Prostate gland (tissue), 2 donors: ENCODE results near the gene TMEM107. TPM values are rescaled to one million over a fixed set of nuclear protein-coding genes. Genes with fewer than 3 reads are reported as not detected.
A peak's percentile ranks its signal among the peaks of the same experiment; 100 is the strongest.

Experiments used
- DNase-seq: peaks from one replicate; pipeline ENCODE4 v3.0.0-alpha.2; 2019; ENCODE audit warnings: low spot score
- H3K27ac ChIP-seq, 2 donors: fragments of 200-600 bp; sonication (generic); 2 replicates each; pipeline ENCODE4 v1.5.1; 2017 to 2019
- H3K27me3 ChIP-seq: fragments of 200-600 bp; sonication (generic); replicated peaks from 2 replicates; pipeline ENCODE4 v1.5.1; 2019; ENCODE audit not compliant: insufficient read depth
- H3K36me3 ChIP-seq, 2 donors: fragments of 200-600 bp; sonication (generic); 1 replicate in 1 of 2; 2 replicates in 1 of 2; pipeline versions ENCODE4 v1.5.1 to v1.8.1; 2017 to 2019
- H3K4me1 ChIP-seq: fragments of 200-600 bp; sonication (generic); replicated peaks from 2 replicates; pipeline ENCODE4 v1.5.1; 2019
- H3K4me3 ChIP-seq, 2 donors: fragments of 200-600 bp; sonication (generic); 2 replicates each; pipeline ENCODE4 v1.5.1; 2017 to 2019
- H3K9me3 ChIP-seq: fragments of 200-600 bp; sonication (generic); 2 replicates; pipeline ENCODE4 v1.5.1; 2017
- POLR2A ChIP-seq: fragments of 450-650 bp; IDR thresholded peaks from one replicate; pipeline ENCODE4 v1.6.1; 2016; ENCODE audit warnings: antibody characterized with exemption, mild to moderate bottlenecking
- POLR2AphosphoS5 ChIP-seq: sonication (generic); formaldehyde crosslinking; IDR thresholded peaks from one replicate; pipeline ENCODE4 v1.6.1; 2017; ENCODE audit warnings: antibody characterized with exemption
- WGBS: methylation state at CpG from one replicate; pipeline ENCODE4 v1.1.5; 2018; 5-methylcytosine and 5-hydroxymethylcytosine counted together
- intact Hi-C: fragments of 100-400 bp; cut with DNase I; formaldehyde crosslinking; loops from one replicate; pipeline ENCODE4 v1.14.2; 2022
- total RNA-seq, 2 donors: library from RNA; depleted of rRNA; stranded (reverse); fragments of >200 nt; gene quantifications; one replicate each; pipeline ENCODE4 v1.1.0, GENCODE V29; 2016
- TF ChIP-seq, protein P1 (sequence below), 4 experiments: fragments of 200-600 bp in 2 of 4; fragments of 450-650 bp in 2 of 4; sonication (generic) in 2 of 4; IDR thresholded peaks; 1 replicate in 3 of 4; 2 replicates in 1 of 4; pipeline ENCODE4 v1.5.1; 2016 to 2019; ENCODE audit warnings: antibody characterized with exemption in 4 of 4, mild to moderate bottlenecking in 2 of 4, moderate library complexity in 2 of 4

Gene TMEM107
- total RNA-seq, 2 donors from 2014 or later, result 8.6 to 13.9 TPM

DNA sequence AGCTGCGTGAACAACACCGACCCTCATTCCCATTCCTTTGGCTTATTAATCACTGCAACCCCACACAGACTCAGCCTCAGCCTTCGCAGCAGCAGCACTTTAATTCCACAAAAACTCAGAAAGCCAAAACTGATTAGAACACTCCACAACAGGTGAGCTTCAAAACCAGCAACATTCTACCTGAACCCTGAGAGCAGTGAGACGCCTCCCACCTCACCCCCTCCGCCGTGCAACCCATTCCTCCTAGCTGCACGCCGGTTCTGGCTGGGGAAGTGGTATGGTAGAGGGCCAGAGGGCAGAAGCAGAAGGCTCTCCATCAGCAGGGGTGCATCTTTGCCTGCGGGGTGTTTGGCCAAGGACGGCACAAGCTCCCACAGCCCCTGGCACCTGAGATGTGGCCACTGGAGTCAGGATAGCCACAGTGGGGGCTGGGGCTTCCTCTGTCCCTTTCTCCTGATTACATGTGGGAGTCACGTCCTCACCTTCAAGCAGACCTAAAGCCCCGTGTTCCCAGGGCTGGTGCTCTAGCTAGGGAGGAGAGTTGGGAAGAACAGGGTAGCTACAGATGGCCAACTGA lies 12.2 kb upstream of the TMEM107 start:
- Histone ChIP-seq H3K4me1 (peaks cover 14% of the 10 kb centered on the region), H3K27ac (peak overlapping the region; percentile 91 to 95)
- TF ChIP-seq POLR2AphosphoS5, result no peak
- TF ChIP-seq POLR2A, result no peak
- TF ChIP-seq, protein P1, sequence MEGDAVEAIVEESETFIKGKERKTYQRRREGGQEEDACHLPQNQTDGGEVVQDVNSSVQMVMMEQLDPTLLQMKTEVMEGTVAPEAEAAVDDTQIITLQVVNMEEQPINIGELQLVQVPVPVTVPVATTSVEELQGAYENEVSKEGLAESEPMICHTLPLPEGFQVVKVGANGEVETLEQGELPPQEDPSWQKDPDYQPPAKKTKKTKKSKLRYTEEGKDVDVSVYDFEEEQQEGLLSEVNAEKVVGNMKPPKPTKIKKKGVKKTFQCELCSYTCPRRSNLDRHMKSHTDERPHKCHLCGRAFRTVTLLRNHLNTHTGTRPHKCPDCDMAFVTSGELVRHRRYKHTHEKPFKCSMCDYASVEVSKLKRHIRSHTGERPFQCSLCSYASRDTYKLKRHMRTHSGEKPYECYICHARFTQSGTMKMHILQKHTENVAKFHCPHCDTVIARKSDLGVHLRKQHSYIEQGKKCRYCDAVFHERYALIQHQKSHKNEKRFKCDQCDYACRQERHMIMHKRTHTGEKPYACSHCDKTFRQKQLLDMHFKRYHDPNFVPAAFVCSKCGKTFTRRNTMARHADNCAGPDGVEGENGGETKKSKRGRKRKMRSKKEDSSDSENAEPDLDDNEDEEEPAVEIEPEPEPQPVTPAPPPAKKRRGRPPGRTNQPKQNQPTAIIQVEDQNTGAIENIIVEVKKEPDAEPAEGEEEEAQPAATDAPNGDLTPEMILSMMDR (IDR thresholded peaks at IDR 0.05), result no peak

DNA sequence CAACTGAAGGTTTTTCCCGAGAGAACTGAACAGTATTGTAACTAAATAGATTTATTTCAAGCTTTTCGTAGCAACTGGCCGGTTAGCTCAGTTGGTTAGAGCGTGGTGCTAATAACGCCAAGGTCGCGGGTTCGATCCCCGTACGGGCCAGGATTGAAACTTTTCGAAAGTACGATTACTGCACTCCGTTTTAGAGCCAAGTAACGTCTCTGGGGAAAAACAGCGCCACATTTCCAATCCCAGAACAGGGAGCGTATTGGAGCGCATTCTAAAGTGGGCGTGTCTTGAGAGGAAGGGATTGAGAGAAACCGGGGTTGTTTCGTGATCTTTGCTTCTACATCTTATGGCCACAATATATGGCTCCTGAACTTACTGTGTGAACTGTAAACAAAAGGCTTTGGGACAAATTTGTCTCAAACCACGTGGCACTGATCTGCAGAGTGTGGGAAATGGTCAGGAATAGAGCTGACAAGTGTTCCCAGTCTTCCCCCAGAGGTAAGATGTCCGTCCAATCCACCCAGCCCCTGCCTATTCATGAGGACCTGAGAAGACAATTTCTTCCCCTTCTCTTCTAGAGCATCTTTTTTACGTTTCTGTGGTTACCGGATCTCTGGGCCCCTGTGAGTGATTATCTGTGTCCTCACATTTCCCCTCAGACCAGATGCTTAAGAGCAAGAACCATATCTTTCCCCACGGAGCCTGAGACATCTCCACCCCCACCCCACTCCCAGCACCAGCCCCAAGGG lies 11.5 kb upstream of the TMEM107 start:
- WGBS, result under 1% methylated on average over 25 of the region's 25 CpGs
- peak; percentile 89 for TF ChIP-seq POLR2AphosphoS5
- TF ChIP-seq, protein P1 (IDR thresholded peaks at IDR 0.05), result no peak
- Histone ChIP-seq H3K9me3 (no peaks in the 10 kb centered on the region), H3K4me3 (peak overlapping the region; percentile 68 to 85), H3K27me3 (no peaks in the 10 kb centered on the region), H3K4me1 (peaks cover 14% of the 10 kb centered on the region), H3K36me3 (no peaks in the 10 kb centered on the region), H3K27ac (peak overlapping the region; percentile 91 to 95)
- intact Hi-C loops, result loop anchor here (1.0 to 5.0 kb wide), 3 partner anchors 35 to 110 kb away; partner anchors contain the start of genes HES7 and SLC25A35
- peak; percentile 81 for DNase-seq

More for the DNA sequence above, 12.2 kb upstream of the TMEM107 start:
- Histone ChIP-seq H3K27me3 (no peaks in the 10 kb centered on the region), H3K36me3 (no peaks in the 10 kb centered on the region), H3K4me3 (peak overlapping the region; percentile 85 to 90), H3K9me3 (no peaks in the 10 kb centered on the region)
- DNase-seq, result no peak
- intact Hi-C loops, result loop anchor here (5.0 kb wide), 2 partner anchors 66 to 109 kb away; partner anchors contain the start of genes HES7 and SLC25A35
- WGBS, result 39% methylated on average over 12 of the region's 12 CpGs

- TF ChIP-seq, protein P1 (IDR thresholded peaks at IDR 0.05), result peak in 2 of 4 experiments; percentile 41 to 74
- TF ChIP-seq POLR2A (no peak), POLR2AphosphoS5 (peak; percentile 82)
- peak; percentile 93 for DNase-seq
- Histone ChIP-seq H3K4me1 (peaks cover 14% of the 10 kb centered on the region), H3K36me3 (no peaks in the 10 kb centered on the region), H3K27ac (peak overlapping the region; percentile 91 to 95), H3K4me3 (peak overlapping the region; percentile 68 to 75), H3K27me3 (no peaks in the 10 kb centered on the region), H3K9me3 (no peaks in the 10 kb centered on the region)
- intact Hi-C loops, result loop anchor here (1.0 to 5.0 kb wide), 3 partner anchors 35 to 110 kb away; partner anchors contain the start of genes HES7 and SLC25A35
- WGBS, result under 1% methylated on average over 32 of the region's 32 CpGs
Observed at GRCh38 chr17:8186787-8187516, 10.8 kb upstream of the TMEM107 start.

DNA sequence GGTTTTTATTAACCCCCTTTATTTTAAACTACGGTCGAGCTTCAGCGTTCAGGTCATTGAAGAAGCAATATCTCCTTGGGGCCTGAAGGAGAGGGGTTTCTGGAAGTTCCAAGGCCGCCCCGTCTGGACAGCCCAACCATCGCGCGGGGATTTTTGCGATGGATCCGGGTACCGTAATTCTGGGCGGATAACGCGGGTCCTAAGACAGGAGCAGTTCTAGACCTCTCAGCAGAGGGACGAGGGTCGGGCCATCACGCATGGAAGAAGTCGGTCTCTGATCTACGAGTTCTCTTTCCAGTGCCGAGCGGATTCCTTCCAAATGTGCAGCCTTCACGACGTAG lies 10.2 kb upstream of the TMEM107 start:
- peak overlapping the region; percentile 68 to 75 for H3K4me3 ChIP-seq
- TF ChIP-seq, protein P1 (IDR thresholded peaks at IDR 0.05), result peak in 1 of 4 experiments; percentile 46
- TF ChIP-seq POLR2A, result no peak
- intact Hi-C loops, result loop anchor here (5.0 kb wide), 2 partner anchors 64 to 111 kb away; partner anchors contain the start of genes HES7 and SLC25A35
- no peaks in the 10 kb centered on the region for H3K36me3 ChIP-seq
- H3K27ac ChIP-seq, result peak overlapping the region; percentile 91 to 95
- WGBS, result under 1% methylated on average over 23 of the region's 23 CpGs
- no peaks in the 10 kb centered on the region for H3K9me3 ChIP-seq
- H3K27me3 ChIP-seq, result no peaks in the 10 kb centered on the region
- no peak for DNase-seq
- peaks cover 14% of the 10 kb centered on the region for H3K4me1 ChIP-seq
